ENCODE results near the gene KCNMA1.

Gene KCNMA1

GRCh38 chr10:77240706-77241349 lies 396.8 kb downstream of the KCNMA1 start:
- 96% methylated on average over 3 of the region's 4 CpGs for WGBS
- Histone ChIP-seq H3K36me3 (ENCODE audit: insufficient read depth, low read length) (no peaks in the 10 kb centered on the region), H3K27me3 (ENCODE audit: insufficient read depth, low read length) (no peaks in the 10 kb centered on the region), H3K4me1 (ENCODE audit: insufficient read depth, low read length) (peaks cover 4% of the 10 kb centered on the region; the same call in 1 of the 2 replicates), H3K27ac (ENCODE audit: low read depth, low read length) (no peak overlapping the region), H3K9ac (ENCODE audit: low read depth, low read length) (no peak overlapping the region), H3K9me3 (ENCODE audit: insufficient read depth, low read depth, low read length) (no peaks in the 10 kb centered on the region), H3K4me3 (ENCODE audit: low read length) (no peak overlapping the region)

- Histone ChIP-seq H3K9ac (ENCODE audit: low read depth, low read length) (no peak overlapping the region), H3K9me3 (ENCODE audit: insufficient read depth, low read depth, low read length) (no peaks in the 10 kb centered on the region), H3K4me3 (ENCODE audit: low read length) (no peak overlapping the region), H3K36me3 (ENCODE audit: insufficient read depth, low read length) (no peaks in the 10 kb centered on the region), H3K27ac (ENCODE audit: low read depth, low read length) (no peak overlapping the region), H3K4me1 (ENCODE audit: insufficient read depth, low read length) (peaks cover 4% of the 10 kb centered on the region; the same call in 1 of the 2 replicates), H3K27me3 (ENCODE audit: insufficient read depth, low read length) (no peaks in the 10 kb centered on the region)
- WGBS: 90% methylated on average over 5 of the region's 5 CpGs
Observed at GRCh38 chr10:77240041-77240652, 397.5 kb downstream of the KCNMA1 start.

GRCh38 chr10:77237120-77237519 lies 400.5 kb downstream of the KCNMA1 start:
- Histone ChIP-seq H3K9ac (ENCODE audit: low read depth, low read length) (no peak overlapping the region), H3K9me3 (ENCODE audit: insufficient read depth, low read depth, low read length) (peaks cover 7% of the 10 kb centered on the region; the same call in 1 of the 2 replicates), H3K36me3 (ENCODE audit: insufficient read depth, low read length) (no peaks in the 10 kb centered on the region), H3K4me1 (ENCODE audit: insufficient read depth, low read length) (no peaks in the 10 kb centered on the region), H3K27me3 (ENCODE audit: insufficient read depth, low read length) (no peaks in the 10 kb centered on the region), H3K4me3 (ENCODE audit: low read length) (no peak overlapping the region), H3K27ac (ENCODE audit: low read depth, low read length) (no peak overlapping the region)

- no peak overlapping the region for H3K27ac ChIP-seq (ENCODE audit: low read depth, low read length)
- no peak overlapping the region for H3K4me3 ChIP-seq (ENCODE audit: low read length)
- 95% methylated on average over 2 of the region's 2 CpGs for WGBS
Observed at GRCh38 chr10:77236700-77237099, 400.9 kb downstream of the KCNMA1 start.

GRCh38 chr10:77236029-77236428 lies 401.6 kb downstream of the KCNMA1 start:
- Histone ChIP-seq H3K9me3 (ENCODE audit: insufficient read depth, low read depth, low read length) (peaks cover 7% of the 10 kb centered on the region; the same call in 1 of the 2 replicates), H3K9ac (ENCODE audit: low read depth, low read length) (no peak overlapping the region), H3K4me1 (ENCODE audit: insufficient read depth, low read length) (no peaks in the 10 kb centered on the region), H3K27me3 (ENCODE audit: insufficient read depth, low read length) (no peaks in the 10 kb centered on the region), H3K4me3 (ENCODE audit: low read length) (no peak overlapping the region), H3K36me3 (ENCODE audit: insufficient read depth, low read length) (no peaks in the 10 kb centered on the region), H3K27ac (ENCODE audit: low read depth, low read length) (no peak overlapping the region)
- 87% methylated on average over 9 of the region's 9 CpGs for WGBS

More at GRCh38 chr10:77236700-77237099, 400.9 kb downstream of the KCNMA1 start:
- Histone ChIP-seq H3K9me3 (ENCODE audit: insufficient read depth, low read depth, low read length) (peaks cover 7% of the 10 kb centered on the region; the same call in 1 of the 2 replicates), H3K9ac (ENCODE audit: low read depth, low read length) (no peak overlapping the region), H3K27me3 (ENCODE audit: insufficient read depth, low read length) (no peaks in the 10 kb centered on the region), H3K36me3 (ENCODE audit: insufficient read depth, low read length) (no peaks in the 10 kb centered on the region), H3K4me1 (ENCODE audit: insufficient read depth, low read length) (no peaks in the 10 kb centered on the region)

- peaks cover 7% of the 10 kb centered on the region; the same call in 1 of the 2 replicates for H3K9me3 ChIP-seq (ENCODE audit: insufficient read depth, low read depth, low read length)
- no peak overlapping the region for H3K4me3 ChIP-seq (ENCODE audit: low read length)
- no peak overlapping the region for H3K9ac ChIP-seq (ENCODE audit: low read depth, low read length)
- no peaks in the 10 kb centered on the region for H3K4me1 ChIP-seq (ENCODE audit: insufficient read depth, low read length)
- WGBS: 87% methylated on average over 1 of the region's 1 CpG
- no peaks in the 10 kb centered on the region for H3K36me3 ChIP-seq (ENCODE audit: insufficient read depth, low read length)
- no peaks in the 10 kb centered on the region for H3K27me3 ChIP-seq (ENCODE audit: insufficient read depth, low read length)
- H3K27ac ChIP-seq (ENCODE audit: low read depth, low read length): no peak overlapping the region
Observed at GRCh38 chr10:77234599-77234998, 403.0 kb downstream of the KCNMA1 start.

GRCh38 chr10:77233466-77233865 lies 404.1 kb downstream of the KCNMA1 start:
- Histone ChIP-seq H3K27me3 (ENCODE audit: insufficient read depth, low read length) (no peaks in the 10 kb centered on the region), H3K4me1 (ENCODE audit: insufficient read depth, low read length) (no peaks in the 10 kb centered on the region), H3K36me3 (ENCODE audit: insufficient read depth, low read length) (no peaks in the 10 kb centered on the region), H3K4me3 (ENCODE audit: low read length) (no peak overlapping the region), H3K27ac (ENCODE audit: low read depth, low read length) (no peak overlapping the region), H3K9me3 (ENCODE audit: insufficient read depth, low read depth, low read length) (peaks cover 7% of the 10 kb centered on the region; the same call in 1 of the 2 replicates), H3K9ac (ENCODE audit: low read depth, low read length) (no peak overlapping the region)
- WGBS: 84% methylated on average over 7 of the region's 7 CpGs

GRCh38 chr10:77231884-77232610 lies 405.6 kb downstream of the KCNMA1 start:
- H3K27ac ChIP-seq (ENCODE audit: low read depth, low read length): no peak overlapping the region
- H3K9me3 ChIP-seq (ENCODE audit: insufficient read depth, low read depth, low read length): peaks cover 7% of the 10 kb centered on the region; the same call in 1 of the 2 replicates
- no peaks in the 10 kb centered on the region for H3K27me3 ChIP-seq (ENCODE audit: insufficient read depth, low read length)
- no peaks in the 10 kb centered on the region for H3K4me1 ChIP-seq (ENCODE audit: insufficient read depth, low read length)
- WGBS: 91% methylated on average over 3 of the region's 3 CpGs
- H3K4me3 ChIP-seq (ENCODE audit: low read length): no peak overlapping the region
- no peak overlapping the region for H3K9ac ChIP-seq (ENCODE audit: low read depth, low read length)
- no peaks in the 10 kb centered on the region for H3K36me3 ChIP-seq (ENCODE audit: insufficient read depth, low read length)

- Histone ChIP-seq H3K27ac (ENCODE audit: low read depth, low read length) (no peak overlapping the region), H3K4me3 (ENCODE audit: low read length) (no peak overlapping the region), H3K36me3 (ENCODE audit: insufficient read depth, low read length) (no peaks in the 10 kb centered on the region), H3K27me3 (ENCODE audit: insufficient read depth, low read length) (no peaks in the 10 kb centered on the region), H3K4me1 (ENCODE audit: insufficient read depth, low read length) (peaks cover 2% of the 10 kb centered on the region; the same call in 1 of the 2 replicates), H3K9ac (ENCODE audit: low read depth, low read length) (no peak overlapping the region), H3K9me3 (ENCODE audit: insufficient read depth, low read depth, low read length) (peaks cover 7% of the 10 kb centered on the region; the same call in 1 of the 2 replicates)
- 94% methylated on average over 3 of the region's 3 CpGs for WGBS
Observed at GRCh38 chr10:77231375-77231774, 406.2 kb downstream of the KCNMA1 start.

- 91% methylated on average over 5 of the region's 5 CpGs for WGBS
- peaks cover 6% of the 10 kb centered on the region; the same call in 1 of the 2 replicates for H3K4me1 ChIP-seq (ENCODE audit: insufficient read depth, low read length)
- H3K9ac ChIP-seq (ENCODE audit: low read depth, low read length): no peak overlapping the region
Observed at GRCh38 chr10:77230194-77230593, 407.4 kb downstream of the KCNMA1 start.

GRCh38 chr10:77229704-77230103 lies 407.9 kb downstream of the KCNMA1 start:
- Histone ChIP-seq H3K27ac (ENCODE audit: low read depth, low read length) (no peak overlapping the region), H3K36me3 (ENCODE audit: insufficient read depth, low read length) (no peaks in the 10 kb centered on the region), H3K4me3 (ENCODE audit: low read length) (no peak overlapping the region), H3K9me3 (ENCODE audit: insufficient read depth, low read depth, low read length) (peaks cover 7% of the 10 kb centered on the region; the same call in 1 of the 2 replicates), H3K4me1 (ENCODE audit: insufficient read depth, low read length) (peaks cover 6% of the 10 kb centered on the region; the same call in 1 of the 2 replicates), H3K9ac (ENCODE audit: low read depth, low read length) (no peak overlapping the region), H3K27me3 (ENCODE audit: insufficient read depth, low read length) (no peaks in the 10 kb centered on the region)
- no CpG with 5 or more reads among the region's 3 CpGs for WGBS

More at GRCh38 chr10:77230194-77230593, 407.4 kb downstream of the KCNMA1 start:
- Histone ChIP-seq H3K9me3 (ENCODE audit: insufficient read depth, low read depth, low read length) (peaks cover 7% of the 10 kb centered on the region; the same call in 1 of the 2 replicates), H3K27ac (ENCODE audit: low read depth, low read length) (no peak overlapping the region), H3K36me3 (ENCODE audit: insufficient read depth, low read length) (no peaks in the 10 kb centered on the region), H3K27me3 (ENCODE audit: insufficient read depth, low read length) (no peaks in the 10 kb centered on the region), H3K4me3 (ENCODE audit: low read length) (no peak overlapping the region)

All from HUES64 (cell line).